HepG2 (cell line): ENCODE data around the gene ZFHX3. TPM values are rescaled to one million over a fixed set of nuclear protein-coding genes. Genes with fewer than 3 reads are reported as not detected.

Source experiments
- ATAC-seq: fragments of 200-7000 bp; cut with Tn5 transposase; 3 replicates; pipeline ENCODE4 v1.9.1; 2020; ENCODE audit warnings: mild to moderate bottlenecking, moderate library complexity
- BruUV-seq: library from RNA; stranded (reverse); fragments of 400-500 nt; replicated peaks from 2 replicates; lab custom pipeline; 2021; lab: Mats Ljungman, UMichigan
- CTCF ChIA-PET: fragments of 300-600 bp; formaldehyde crosslinking; extraction: SDS; loops from one replicate; lab custom pipeline; 2021; ENCODE audit warnings: low total read pairs, inconsistent platforms, low intra/inter-chr PET ratio; lab: Yijun Ruan, JAX
- POLR2A ChIA-PET: fragments of 350-600 bp; sonication (Branson Sonifier 250); formaldehyde crosslinking; loops from one replicate; lab custom pipeline; 2020; ENCODE audit warnings: antibody characterized with exemption, inconsistent platforms; lab: Yijun Ruan, JAX
- DNase-seq: peaks from one replicate; pipeline ENCODE4 v3.0.0-alpha.2; 2015; ENCODE audit warnings: low spot score
- FAIRE-seq: peaks from 3 replicates; lab custom pipeline; 2011; peaks lifted over from hg19 to GRCh38; lab: Jason Lieb, UNC
- H2AFZ ChIP-seq: one replicate; pipeline ENCODE4 v1.6.1; 2011; ENCODE audit warnings: low read length, inconsistent platforms
- H3K27ac ChIP-seq: fragments of 300-600 bp; 3 replicates; pipeline ENCODE4 v1.8.0; 2011; ENCODE audit warnings: mixed run types, mild to moderate bottlenecking, mixed read lengths, low read length, inconsistent platforms; ENCODE audit not compliant: insufficient read depth; ENCODE audit errors: extremely low read length
- H3K27me3 ChIP-seq, 2 experiments: fragments of 200-600 bp in 1 of 2; 2 replicates in 1 of 2; 3 replicates in 1 of 2; pipeline versions ENCODE4 v1.6.0 to v1.8.0; 2011; ENCODE audit warnings: low read length in 2 of 2, mild to moderate bottlenecking in 2 of 2, moderate library complexity in 2 of 2, inconsistent platforms in 1 of 2; ENCODE audit not compliant: insufficient read depth in 2 of 2, control insufficient read depth in 1 of 2
- H3K36me3 ChIP-seq, 2 experiments: fragments of 200-600 bp in 1 of 2; replicated peaks in 1 of 2; 2 replicates in 1 of 2; 3 replicates in 1 of 2; pipeline versions ENCODE4 v1.5.1 to v1.8.0; 2011; ENCODE audit warnings: low read length in 2 of 2, inconsistent platforms in 1 of 2; ENCODE audit not compliant: insufficient read depth in 2 of 2, control insufficient read depth in 1 of 2
- H3K4me1 ChIP-seq: 2 replicates; pipeline ENCODE4 v1.5.1; 2012; ENCODE audit warnings: low read length, inconsistent platforms; ENCODE audit not compliant: insufficient read depth
- H3K4me2 ChIP-seq: 2 replicates; pipeline ENCODE4 v1.6.0; 2011; ENCODE audit warnings: low read depth, low read length, inconsistent platforms
- H3K4me3 ChIP-seq, 3 experiments: fragments of 200-600 bp in 1 of 3; sonication (generic), shearing (Covaris generic) in 1 of 3; replicated peaks in 1 of 3; 2 replicates each; pipeline ENCODE4 v1.5.1; 2011 to 2016; ENCODE audit warnings: low read length in 3 of 3, inconsistent platforms in 2 of 3, low read depth in 2 of 3, mild to moderate bottlenecking in 2 of 3, control low read depth in 1 of 3, mixed read lengths in 1 of 3; ENCODE audit not compliant: insufficient read depth in 1 of 3
- H3K79me2 ChIP-seq: one replicate; pipeline ENCODE4 v1.6.1; 2011; ENCODE audit warnings: low read length, inconsistent platforms; ENCODE audit not compliant: insufficient read depth
- H3K9ac ChIP-seq: 2 replicates; pipeline ENCODE4 v1.6.0; 2011; ENCODE audit warnings: mild to moderate bottlenecking, low read depth, low read length, inconsistent platforms; ENCODE audit not compliant: insufficient read depth
- H3K9me3 ChIP-seq: 2 replicates; pipeline ENCODE4 v1.5.1; 2012; ENCODE audit warnings: mild to moderate bottlenecking, low read length
- H4K20me1 ChIP-seq: 2 replicates; pipeline ENCODE4 v1.6.0; 2011; ENCODE audit warnings: inconsistent platforms, mild to moderate bottlenecking, low read length, moderate library complexity; ENCODE audit not compliant: insufficient read depth
- KAT7 ChIP-seq: IDR thresholded peaks from 2 replicates; pipeline ENCODE4 v1.6.1; 2018; ENCODE audit warnings: borderline replicate concordance, missing compliant biosample characterization
- MAFF ChIP-seq: IDR thresholded peaks from 2 replicates; pipeline ENCODE4 v1.6.1; 2011; ENCODE audit warnings: low read depth, low read length, improper control_type of control experiment
- MZF1 ChIP-seq: sonication (generic); formaldehyde crosslinking; IDR thresholded peaks from 2 replicates; pipeline ENCODE4 v1.8.1; 2023; ENCODE audit warnings: mild to moderate bottlenecking, missing genetic modification reagents, borderline replicate concordance
- NFE2L2 ChIP-seq: fragments of 150-350 bp; IDR thresholded peaks from 2 replicates; pipeline ENCODE4 v1.6.1; 2014; ENCODE audit warnings: low read length
- PHF5A ChIP-seq: IDR thresholded peaks from one replicate; pipeline ENCODE4 v1.6.1; 2018; ENCODE audit warnings: low read depth, missing genetic modification reagents; ENCODE audit not compliant: unreplicated experiment
- PLRG1 ChIP-seq: fragments of 450-650 bp; conservative IDR thresholded peaks from 2 replicates; pipeline ENCODE4 v1.6.1; 2016
- RARA ChIP-seq: IDR thresholded peaks from 2 replicates; pipeline ENCODE4 v1.6.1; 2016; ENCODE audit warnings: missing genetic modification reagents, missing compliant biosample characterization
- RBFOX2 ChIP-seq: fragments of 200-400 bp; formaldehyde crosslinking; IDR thresholded peaks from 2 replicates; pipeline ENCODE4 v1.6.1; 2017; ENCODE audit warnings: low read depth, mild to moderate bottlenecking, low read length
- SETDB1 ChIP-seq: sonication (generic); formaldehyde crosslinking; IDR thresholded peaks from 2 replicates; pipeline ENCODE4 v1.5.1; 2020; ENCODE audit warnings: missing genetic modification reagents, mild to moderate bottlenecking, borderline replicate concordance
- ZNF558 ChIP-seq: sonication (generic); formaldehyde crosslinking; IDR thresholded peaks from 2 replicates; pipeline ENCODE4 v1.9.0; 2022; ENCODE audit warnings: mild to moderate bottlenecking, missing genetic modification reagents, borderline replicate concordance
- ZNF589 ChIP-seq: sonication (generic); formaldehyde crosslinking; conservative IDR thresholded peaks from 2 replicates; pipeline ENCODE4 v1.8.0; 2022; ENCODE audit warnings: mild to moderate bottlenecking, moderate library complexity, missing genetic modification reagents
- ZSCAN21 ChIP-seq: sonication (generic); formaldehyde crosslinking; IDR thresholded peaks from 2 replicates; pipeline ENCODE4 v1.8.0; 2022; ENCODE audit warnings: mild to moderate bottlenecking, missing genetic modification reagents, moderate library complexity, borderline replicate concordance
- in situ Hi-C: cut with HindIII; loops from 2 replicates; pipeline ENCODE4 v1.10.0; 2017; ENCODE audit warnings: low pct_unique_long_range_greater_than_20kb; ENCODE audit not compliant: extremely low pct_ligation_motif_present
- intact Hi-C: fragments of 100-400 bp; cut with micrococcal nuclease; formaldehyde crosslinking; loops from one replicate; pipeline ENCODE4 v1.10.0; 2022; ENCODE audit not compliant: unreplicated experiment
- polyA plus RNA-seq, 8 experiments: library from polyadenylated mRNA; depleted of rRNA in 3 of 8; stranded (reverse) in 7 of 8; unstranded in 1 of 8; fragments of >200 nt; fragmentation: Illumina TruSeq in 4 of 8; extraction: Trizol in 4 of 8; gene quantifications; 2 replicates each; pipeline versions ENCODE4 v1.2.1 to v1.2.3, GENCODE V29; 2011 to 2016; ENCODE audit warnings: low read depth in 4 of 8, missing spikeins in 1 of 8, mixed read lengths in 1 of 8; ENCODE audit not compliant: insufficient read depth in 1 of 8
- total RNA-seq, 5 experiments: library from RNA; depleted of rRNA; stranded (reverse); fragments of >200 nt; fragmentation: Illumina TruSeq; extraction: Trizol; gene quantifications; 2 replicates each; pipeline ENCODE4 v1.2.3, GENCODE V29; 2016; ENCODE audit warnings: low read depth in 1 of 5
- TF ChIP-seq, protein P1 (sequence below): sonication (generic); formaldehyde crosslinking; IDR thresholded peaks from 2 replicates; pipeline ENCODE4 v1.9.0; 2022; ENCODE audit warnings: missing genetic modification reagents, mild to moderate bottlenecking, borderline replicate concordance
- TF ChIP-seq, protein P2 (sequence below): sonication (generic); formaldehyde crosslinking; IDR thresholded peaks from 2 replicates; pipeline ENCODE4 v1.4.0; 2020; ENCODE audit warnings: mild to moderate bottlenecking, missing genetic modification reagents
- TF ChIP-seq, protein P3 (sequence below): sonication (generic); formaldehyde crosslinking; IDR thresholded peaks from 2 replicates; pipeline ENCODE4 v1.4.0; 2020; ENCODE audit warnings: missing genetic modification reagents, borderline replicate concordance
- TF ChIP-seq, protein P4 (sequence below): sonication (generic); formaldehyde crosslinking; IDR thresholded peaks from 2 replicates; pipeline ENCODE4 v1.8.1; 2022; ENCODE audit warnings: mild to moderate bottlenecking, missing genetic modification reagents

ZFHX3 gene
- total and polyA plus RNA-seq, 2 of the 13 experiments (the other 11 are each of a cell fraction or from before 2014, with no cell fraction given), result 5.0 to 6.0 TPM

DNA sequence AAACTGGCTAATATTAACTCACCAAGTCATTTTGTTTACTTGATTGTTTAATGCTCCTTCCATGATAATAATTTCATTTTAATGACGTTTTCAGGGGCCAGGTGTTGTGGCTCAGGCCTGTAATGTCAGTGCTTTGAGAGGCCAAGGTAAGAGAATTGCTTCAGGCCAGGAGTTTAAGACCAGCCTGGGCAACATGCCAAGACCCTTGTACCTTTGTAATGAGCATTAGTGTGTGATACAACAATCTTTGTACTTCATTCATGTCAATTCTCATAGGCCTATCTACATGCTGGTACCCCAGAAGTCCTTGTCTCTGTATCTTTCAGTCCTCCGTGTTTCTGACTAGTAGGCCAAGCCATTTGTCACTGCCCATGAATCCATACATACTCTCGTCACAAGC lies 296.9 kb downstream of the ZFHX3 start (continued):
- TF ChIP-seq, protein P1, sequence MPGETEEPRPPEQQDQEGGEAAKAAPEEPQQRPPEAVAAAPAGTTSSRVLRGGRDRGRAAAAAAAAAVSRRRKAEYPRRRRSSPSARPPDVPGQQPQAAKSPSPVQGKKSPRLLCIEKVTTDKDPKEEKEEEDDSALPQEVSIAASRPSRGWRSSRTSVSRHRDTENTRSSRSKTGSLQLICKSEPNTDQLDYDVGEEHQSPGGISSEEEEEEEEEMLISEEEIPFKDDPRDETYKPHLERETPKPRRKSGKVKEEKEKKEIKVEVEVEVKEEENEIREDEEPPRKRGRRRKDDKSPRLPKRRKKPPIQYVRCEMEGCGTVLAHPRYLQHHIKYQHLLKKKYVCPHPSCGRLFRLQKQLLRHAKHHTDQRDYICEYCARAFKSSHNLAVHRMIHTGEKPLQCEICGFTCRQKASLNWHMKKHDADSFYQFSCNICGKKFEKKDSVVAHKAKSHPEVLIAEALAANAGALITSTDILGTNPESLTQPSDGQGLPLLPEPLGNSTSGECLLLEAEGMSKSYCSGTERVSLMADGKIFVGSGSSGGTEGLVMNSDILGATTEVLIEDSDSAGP (CRISPR knock-in tag), result no peak
- TF ChIP-seq PLRG1 (no peak), ZNF558 (CRISPR knock-in tag) (no peak)
- TF ChIP-seq, all 625 proteins: peak for 0

DNA sequence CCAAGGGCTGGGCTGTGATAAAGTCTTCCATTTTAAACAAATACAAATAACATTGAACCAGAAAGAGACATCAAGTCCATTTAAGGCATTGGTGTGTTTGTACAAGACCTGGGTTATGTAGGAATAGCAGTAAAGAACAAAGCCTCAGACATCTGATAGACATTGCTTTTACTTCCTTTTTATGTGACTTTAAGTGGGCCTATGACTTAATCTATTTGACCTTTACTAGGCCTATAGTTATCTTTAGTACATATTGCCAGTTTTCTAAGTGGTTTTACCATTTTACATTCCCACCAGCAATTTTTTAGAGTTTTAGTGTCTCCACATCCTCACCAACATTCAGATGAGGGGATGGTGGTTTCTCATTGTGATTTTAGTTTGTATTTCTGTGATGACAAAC lies 298.8 kb downstream of the ZFHX3 start:
- Histone ChIP-seq H3K79me2 (no peaks in the 10 kb centered on the region), H3K27ac (no peak overlapping the region), H3K4me3 (no peak overlapping the region), H3K27me3 (no peaks in the 10 kb centered on the region), H3K36me3 (no peaks in the 10 kb centered on the region), H3K9me3 (no peaks in the 10 kb centered on the region), H2AFZ (no peak overlapping the region), H3K4me1 (no peaks in the 10 kb centered on the region), H4K20me1 (no peaks in the 10 kb centered on the region), H3K9ac (no peak overlapping the region), H3K4me2 (no peak overlapping the region)
- no peak for DNase-seq
- BruUV-seq, result no TSS peak
- in situ Hi-C loops (no loop called here), intact Hi-C loops (no loop called here)
- ChIA-PET POLR2A (no interaction called here), CTCF (no interaction called here)
- no peak for FAIRE-seq
- TF ChIP-seq RARA (CRISPR knock-in tag), result no peak
- TF ChIP-seq, protein P2, sequence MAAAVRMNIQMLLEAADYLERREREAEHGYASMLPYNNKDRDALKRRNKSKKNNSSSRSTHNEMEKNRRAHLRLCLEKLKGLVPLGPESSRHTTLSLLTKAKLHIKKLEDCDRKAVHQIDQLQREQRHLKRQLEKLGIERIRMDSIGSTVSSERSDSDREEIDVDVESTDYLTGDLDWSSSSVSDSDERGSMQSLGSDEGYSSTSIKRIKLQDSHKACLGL (CRISPR knock-in tag), result no peak
- no peak for TF ChIP-seq SETDB1
- TF ChIP-seq RBFOX2, result no peak
- TF ChIP-seq ZNF589 (CRISPR knock-in tag), result no peak
- no peak for TF ChIP-seq MZF1
- TF ChIP-seq ZSCAN21 (CRISPR knock-in tag), result no peak
- TF ChIP-seq NFE2L2, result no peak
- no peak for TF ChIP-seq MAFF
- TF ChIP-seq KAT7, result no peak
- TF ChIP-seq, protein P3, sequence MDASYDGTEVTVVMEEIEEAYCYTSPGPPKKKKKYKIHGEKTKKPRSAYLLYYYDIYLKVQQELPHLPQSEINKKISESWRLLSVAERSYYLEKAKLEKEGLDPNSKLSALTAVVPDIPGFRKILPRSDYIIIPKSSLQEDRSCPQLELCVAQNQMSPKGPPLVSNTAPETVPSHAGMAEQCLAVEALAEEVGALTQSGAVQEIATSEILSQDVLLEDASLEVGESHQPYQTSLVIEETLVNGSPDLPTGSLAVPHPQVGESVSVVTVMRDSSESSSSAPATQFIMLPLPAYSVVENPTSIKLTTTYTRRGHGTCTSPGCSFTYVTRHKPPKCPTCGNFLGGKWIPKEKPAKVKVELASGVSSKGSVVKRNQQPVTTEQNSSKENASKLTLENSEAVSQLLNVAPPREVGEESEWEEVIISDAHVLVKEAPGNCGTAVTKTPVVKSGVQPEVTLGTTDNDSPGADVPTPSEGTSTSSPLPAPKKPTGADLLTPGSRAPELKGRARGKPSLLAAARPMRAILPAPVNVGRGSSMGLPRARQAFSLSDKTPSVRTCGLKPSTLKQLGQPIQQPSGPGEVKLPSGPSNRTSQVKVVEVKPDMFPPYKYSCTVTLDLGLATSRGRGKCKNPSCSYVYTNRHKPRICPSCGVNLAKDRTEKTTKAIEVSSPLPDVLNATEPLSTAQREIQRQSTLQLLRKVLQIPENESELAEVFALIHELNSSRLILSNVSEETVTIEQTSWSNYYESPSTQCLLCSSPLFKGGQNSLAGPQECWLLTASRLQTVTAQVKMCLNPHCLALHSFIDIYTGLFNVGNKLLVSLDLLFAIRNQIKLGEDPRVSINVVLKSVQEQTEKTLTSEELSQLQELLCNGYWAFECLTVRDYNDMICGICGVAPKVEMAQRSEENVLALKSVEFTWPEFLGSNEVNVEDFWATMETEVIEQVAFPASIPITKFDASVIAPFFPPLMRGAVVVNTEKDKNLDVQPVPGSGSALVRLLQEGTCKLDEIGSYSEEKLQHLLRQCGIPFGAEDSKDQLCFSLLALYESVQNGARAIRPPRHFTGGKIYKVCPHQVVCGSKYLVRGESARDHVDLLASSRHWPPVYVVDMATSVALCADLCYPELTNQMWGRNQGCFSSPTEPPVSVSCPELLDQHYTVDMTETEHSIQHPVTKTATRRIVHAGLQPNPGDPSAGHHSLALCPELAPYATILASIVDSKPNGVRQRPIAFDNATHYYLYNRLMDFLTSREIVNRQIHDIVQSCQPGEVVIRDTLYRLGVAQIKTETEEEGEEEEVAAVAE (CRISPR knock-in tag), result no peak
- TF ChIP-seq, protein P4, sequence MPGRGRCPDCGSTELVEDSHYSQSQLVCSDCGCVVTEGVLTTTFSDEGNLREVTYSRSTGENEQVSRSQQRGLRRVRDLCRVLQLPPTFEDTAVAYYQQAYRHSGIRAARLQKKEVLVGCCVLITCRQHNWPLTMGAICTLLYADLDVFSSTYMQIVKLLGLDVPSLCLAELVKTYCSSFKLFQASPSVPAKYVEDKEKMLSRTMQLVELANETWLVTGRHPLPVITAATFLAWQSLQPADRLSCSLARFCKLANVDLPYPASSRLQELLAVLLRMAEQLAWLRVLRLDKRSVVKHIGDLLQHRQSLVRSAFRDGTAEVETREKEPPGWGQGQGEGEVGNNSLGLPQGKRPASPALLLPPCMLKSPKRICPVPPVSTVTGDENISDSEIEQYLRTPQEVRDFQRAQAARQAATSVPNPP (CRISPR knock-in tag), result no peak
- no peak for TF ChIP-seq PHF5A
- ATAC-seq, result no peak
